MM.1S (cell line): ENCODE data around the gene NTSR1.

ENCODE experiments used
- EZH2 ChIP-seq: fragments of 300-600 bp; sonication (generic); optimal IDR thresholded peaks from 2 replicates; pipeline ENCODE3; 2017; ENCODE audit warnings: low read depth, mild to moderate bottlenecking, antibody characterized with exemption, low read length, mixed read lengths
- EZH2phosphoT487 ChIP-seq: fragments of 300-600 bp; sonication (generic); IDR thresholded peaks from 2 replicates; pipeline ENCODE4 v1.6.1; 2018; ENCODE audit warnings: antibody characterized with exemption, low read length
- TF ChIP-seq, protein P1 (sequence below): fragments of 300-600 bp; sonication (generic); IDR thresholded peaks from 2 replicates; pipeline ENCODE4 v1.5.1; 2016; ENCODE audit warnings: antibody characterized with exemption, low read length, mixed read lengths

DNA sequence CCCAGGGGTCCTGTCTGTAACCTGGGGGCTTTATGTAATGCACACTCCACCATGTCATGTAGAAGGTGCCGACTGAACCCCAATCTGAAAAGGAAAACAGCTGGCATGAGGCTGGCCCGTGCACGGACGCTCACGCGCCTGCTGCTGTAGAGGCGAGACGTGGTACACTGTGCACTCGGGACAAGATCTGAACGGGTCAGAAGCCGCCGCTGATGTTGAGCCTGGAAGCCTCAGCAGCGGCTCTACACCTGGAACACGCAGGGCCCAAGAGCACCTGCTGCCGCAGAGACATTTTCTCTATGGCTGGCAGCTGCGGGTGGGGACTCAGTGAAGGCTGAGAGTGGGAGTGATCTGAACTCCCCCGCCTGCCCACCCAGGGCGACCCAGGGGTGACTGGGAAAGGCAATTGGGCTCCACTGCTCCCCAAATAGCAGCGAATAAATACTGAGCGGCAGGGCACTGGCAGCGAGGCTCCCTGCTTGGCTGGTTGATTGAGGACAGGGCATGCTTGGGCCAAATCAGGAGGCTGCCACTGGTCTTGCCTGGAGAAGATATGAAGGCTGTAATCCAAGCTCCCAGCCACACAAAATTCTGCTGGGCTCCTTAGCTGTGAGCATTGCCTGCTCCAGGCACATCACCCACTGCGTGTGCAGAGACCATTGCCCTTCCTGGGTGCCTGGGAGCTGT, 93.5 kb downstream of the NTSR1 start:
- no peak for TF ChIP-seq EZH2phosphoT487
- TF ChIP-seq, protein P1, sequence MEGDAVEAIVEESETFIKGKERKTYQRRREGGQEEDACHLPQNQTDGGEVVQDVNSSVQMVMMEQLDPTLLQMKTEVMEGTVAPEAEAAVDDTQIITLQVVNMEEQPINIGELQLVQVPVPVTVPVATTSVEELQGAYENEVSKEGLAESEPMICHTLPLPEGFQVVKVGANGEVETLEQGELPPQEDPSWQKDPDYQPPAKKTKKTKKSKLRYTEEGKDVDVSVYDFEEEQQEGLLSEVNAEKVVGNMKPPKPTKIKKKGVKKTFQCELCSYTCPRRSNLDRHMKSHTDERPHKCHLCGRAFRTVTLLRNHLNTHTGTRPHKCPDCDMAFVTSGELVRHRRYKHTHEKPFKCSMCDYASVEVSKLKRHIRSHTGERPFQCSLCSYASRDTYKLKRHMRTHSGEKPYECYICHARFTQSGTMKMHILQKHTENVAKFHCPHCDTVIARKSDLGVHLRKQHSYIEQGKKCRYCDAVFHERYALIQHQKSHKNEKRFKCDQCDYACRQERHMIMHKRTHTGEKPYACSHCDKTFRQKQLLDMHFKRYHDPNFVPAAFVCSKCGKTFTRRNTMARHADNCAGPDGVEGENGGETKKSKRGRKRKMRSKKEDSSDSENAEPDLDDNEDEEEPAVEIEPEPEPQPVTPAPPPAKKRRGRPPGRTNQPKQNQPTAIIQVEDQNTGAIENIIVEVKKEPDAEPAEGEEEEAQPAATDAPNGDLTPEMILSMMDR = no peak
- no peak for TF ChIP-seq EZH2
